Liver (tissue), 3 donors: Measurements from ENCODE around the gene THAP10.

Experiments
- ATF3 ChIP-seq: IDR thresholded peaks from 2 replicates; pipeline ENCODE4 v1.6.1; 2016; ENCODE audit warnings: antibody characterized with exemption
- EGR1 ChIP-seq, 2 donors: IDR thresholded peaks; 2 replicates each; pipeline ENCODE4 v1.6.1; 2016 to 2018; ENCODE audit warnings: antibody characterized with exemption in 2 of 2, low read depth in 2 of 2
- FOXA1 ChIP-seq: IDR thresholded peaks from 2 replicates; pipeline ENCODE4 v1.6.1; 2016; ENCODE audit warnings: antibody characterized with exemption
- GABPA ChIP-seq, 2 donors: IDR thresholded peaks in 1 of 2; conservative IDR thresholded peaks in 1 of 2; 2 replicates each; pipeline ENCODE4 v1.6.1; 2016; ENCODE audit warnings: antibody characterized with exemption in 2 of 2, mild to moderate bottlenecking in 1 of 2, moderate library complexity in 1 of 2
- JUND ChIP-seq, 2 donors: IDR thresholded peaks; 2 replicates each; pipeline ENCODE4 v1.6.1; 2016; ENCODE audit warnings: antibody characterized with exemption in 2 of 2
- MAX ChIP-seq: IDR thresholded peaks from 2 replicates; pipeline ENCODE4 v1.6.1; 2016; ENCODE audit warnings: antibody characterized with exemption
- NR2F2 ChIP-seq: IDR thresholded peaks from 2 replicates; pipeline ENCODE4 v1.6.1; 2016; ENCODE audit warnings: antibody characterized with exemption
- RAD21 ChIP-seq, 2 donors: IDR thresholded peaks; 2 replicates each; pipeline ENCODE4 v1.6.1; 2016; ENCODE audit warnings: antibody characterized with exemption in 2 of 2, mild to moderate bottlenecking in 2 of 2
- REST ChIP-seq: IDR thresholded peaks from 2 replicates; pipeline ENCODE4 v1.6.1; 2016; ENCODE audit warnings: antibody characterized with exemption, mild to moderate bottlenecking
- RXRA ChIP-seq, 2 donors: IDR thresholded peaks; 2 replicates each; pipeline ENCODE4 v1.6.1; 2017 to 2018; ENCODE audit warnings: antibody characterized with exemption in 2 of 2, mild to moderate bottlenecking in 1 of 2
- TAF1 ChIP-seq: conservative IDR thresholded peaks from 2 replicates; pipeline ENCODE4 v1.6.1; 2016; ENCODE audit warnings: antibody characterized with exemption, mild to moderate bottlenecking
- YY1 ChIP-seq: IDR thresholded peaks from 2 replicates; pipeline ENCODE4 v1.6.1; 2016; ENCODE audit warnings: antibody characterized with exemption, mild to moderate bottlenecking
- TF ChIP-seq, protein P1 (sequence below): fragments of 150-350 bp; IDR thresholded peaks from 2 replicates; pipeline ENCODE4 v1.5.1; 2017; ENCODE audit warnings: improper control_type of control experiment, low read depth, low read length; ENCODE audit not compliant: missing input control
- donor health status: healthy.
- donor health status: healthy.

GRCh38 chr15:70845602-70846360 is 46.5 kb downstream of the THAP10 start:
- TF ChIP-seq, protein P1, sequence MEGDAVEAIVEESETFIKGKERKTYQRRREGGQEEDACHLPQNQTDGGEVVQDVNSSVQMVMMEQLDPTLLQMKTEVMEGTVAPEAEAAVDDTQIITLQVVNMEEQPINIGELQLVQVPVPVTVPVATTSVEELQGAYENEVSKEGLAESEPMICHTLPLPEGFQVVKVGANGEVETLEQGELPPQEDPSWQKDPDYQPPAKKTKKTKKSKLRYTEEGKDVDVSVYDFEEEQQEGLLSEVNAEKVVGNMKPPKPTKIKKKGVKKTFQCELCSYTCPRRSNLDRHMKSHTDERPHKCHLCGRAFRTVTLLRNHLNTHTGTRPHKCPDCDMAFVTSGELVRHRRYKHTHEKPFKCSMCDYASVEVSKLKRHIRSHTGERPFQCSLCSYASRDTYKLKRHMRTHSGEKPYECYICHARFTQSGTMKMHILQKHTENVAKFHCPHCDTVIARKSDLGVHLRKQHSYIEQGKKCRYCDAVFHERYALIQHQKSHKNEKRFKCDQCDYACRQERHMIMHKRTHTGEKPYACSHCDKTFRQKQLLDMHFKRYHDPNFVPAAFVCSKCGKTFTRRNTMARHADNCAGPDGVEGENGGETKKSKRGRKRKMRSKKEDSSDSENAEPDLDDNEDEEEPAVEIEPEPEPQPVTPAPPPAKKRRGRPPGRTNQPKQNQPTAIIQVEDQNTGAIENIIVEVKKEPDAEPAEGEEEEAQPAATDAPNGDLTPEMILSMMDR, result no peak
- TF ChIP-seq FOXA1 (no peak), ATF3 (no peak), MAX (no peak), REST (no peak), TAF1 (no peak), RAD21 (IDR thresholded peaks at IDR 0.05) (no peak), YY1 (no peak), EGR1 (IDR thresholded peaks at IDR 0.05; ENCODE audit: low read depth in 2 of 2) (no peak), GABPA (IDR thresholded peaks at IDR 0.05 in 1 of 2, conservative IDR thresholded peaks at IDR 0.05 in 1 of 2) (no peak), NR2F2 (no peak), RXRA (IDR thresholded peaks at IDR 0.05) (no peak), JUND (IDR thresholded peaks at IDR 0.05) (no peak)
